SK-N-SH treated with all-trans-retinoic acid at 6 μM for 48 hours (cell line): ENCODE results near the gene OLFML2A.

Experiments
- ATAC-seq: fragments of 200-7000 bp; cut with Tn5 transposase; 3 replicates; pipeline ENCODE4 v1.9.1; 2020; ENCODE audit warnings: mild to moderate bottlenecking, moderate library complexity
- ARNTL ChIP-seq: fragments of 450-650 bp; formaldehyde crosslinking; IDR thresholded peaks from 2 replicates; pipeline ENCODE4 v1.5.0; 2020; ENCODE audit warnings: low read depth, mild to moderate bottlenecking, moderate library complexity, borderline replicate concordance
- BACH2 ChIP-seq: fragments of 250-450 bp; sonication (Bioruptor Pico); IDR thresholded peaks from 2 replicates; pipeline ENCODE4 v1.9.0; 2021; ENCODE audit warnings: mild to moderate bottlenecking, borderline replicate concordance
- CSDC2 ChIP-seq: fragments of 250-450 bp; sonication (Bioruptor Pico); IDR thresholded peaks from 2 replicates; pipeline ENCODE4 v1.5.0; 2020; ENCODE audit warnings: mild to moderate bottlenecking, moderate library complexity
- ESRRG ChIP-seq: fragments of 250-450 bp; sonication (Bioruptor Pico); IDR thresholded peaks from 2 replicates; pipeline ENCODE4 v1.6.1; 2021; ENCODE audit warnings: mild to moderate bottlenecking
- GLIS3 ChIP-seq: fragments of 250-450 bp; sonication (Bioruptor Pico); IDR thresholded peaks from 2 replicates; pipeline ENCODE4 v1.5.0; 2020; ENCODE audit warnings: mild to moderate bottlenecking, moderate library complexity
- ISL1 ChIP-seq: fragments of 250-450 bp; sonication (Bioruptor Pico); IDR thresholded peaks from 2 replicates; pipeline ENCODE4 v2.1.2; 2022; ENCODE audit warnings: mild to moderate bottlenecking, moderate library complexity
- OSR1 ChIP-seq: fragments of 250-450 bp; sonication (Bioruptor Pico); IDR thresholded peaks from 2 replicates; pipeline ENCODE4 v1.8.0; 2022; ENCODE audit warnings: moderate library complexity, mild to moderate bottlenecking, inconsistent platforms
- PPARA ChIP-seq: fragments of 250-450 bp; sonication (Bioruptor Pico); IDR thresholded peaks from 2 replicates; pipeline ENCODE4 v1.5.0; 2020; ENCODE audit warnings: mild to moderate bottlenecking, borderline replicate concordance
- RARB ChIP-seq: fragments of 250-450 bp; sonication (Bioruptor Pico); IDR thresholded peaks from 2 replicates; pipeline ENCODE4 v1.8.0; 2021; ENCODE audit warnings: mild to moderate bottlenecking, moderate library complexity
- SNAI2 ChIP-seq: fragments of 250-450 bp; sonication (Bioruptor Pico); IDR thresholded peaks from 2 replicates; pipeline ENCODE4 v1.5.0; 2020; ENCODE audit warnings: mild to moderate bottlenecking, moderate library complexity
- TCF4 ChIP-seq: fragments of 250-450 bp; sonication (Bioruptor Pico); IDR thresholded peaks from 2 replicates; pipeline ENCODE4 v1.8.0; 2021; ENCODE audit warnings: mild to moderate bottlenecking, moderate library complexity, borderline replicate concordance
- TOX ChIP-seq: fragments of 250-450 bp; sonication (Bioruptor Pico); IDR thresholded peaks from 2 replicates; pipeline ENCODE4 v1.8.0; 2021; ENCODE audit warnings: mild to moderate bottlenecking, moderate library complexity, borderline replicate concordance
- ZC3H10 ChIP-seq: fragments of 250-450 bp; sonication (Bioruptor Pico); IDR thresholded peaks from 2 replicates; pipeline ENCODE4 v1.5.1; 2021; ENCODE audit warnings: mild to moderate bottlenecking, moderate library complexity
- ZFP3 ChIP-seq: fragments of 250-450 bp; sonication (Bioruptor Pico); IDR thresholded peaks from 2 replicates; pipeline ENCODE4 v1.5.0; 2020; ENCODE audit warnings: mild to moderate bottlenecking, moderate library complexity
- ZNF565 ChIP-seq: fragments of 450-650 bp; formaldehyde crosslinking; conservative IDR thresholded peaks from 2 replicates; pipeline ENCODE4 v1.5.0; 2020; ENCODE audit warnings: low read depth, mild to moderate bottlenecking, moderate library complexity
- ZNF70 ChIP-seq: fragments of 450-650 bp; formaldehyde crosslinking; IDR thresholded peaks from 2 replicates; pipeline ENCODE4 v1.5.0; 2020; ENCODE audit warnings: mild to moderate bottlenecking, moderate library complexity
- ZNF8 ChIP-seq: fragments of 450-650 bp; formaldehyde crosslinking; IDR thresholded peaks from 2 replicates; pipeline ENCODE4 v1.5.0; 2020; ENCODE audit warnings: mild to moderate bottlenecking, moderate library complexity
- TF ChIP-seq, protein P1 (sequence below): fragments of 250-450 bp; sonication (Bioruptor Pico); IDR thresholded peaks from 2 replicates; pipeline ENCODE4 v1.5.1; 2021; ENCODE audit warnings: mild to moderate bottlenecking, moderate library complexity
- TF ChIP-seq, protein P2 (sequence below): fragments of 250-450 bp; sonication (Bioruptor Pico); IDR thresholded peaks from 2 replicates; pipeline ENCODE4 v1.5.1; 2020; ENCODE audit warnings: low read depth, mild to moderate bottlenecking, moderate library complexity
- TF ChIP-seq, protein P3 (sequence below): fragments of 250-450 bp; sonication (Bioruptor Pico); IDR thresholded peaks from 2 replicates; pipeline ENCODE4 v1.8.0; 2021; ENCODE audit warnings: low read depth, mild to moderate bottlenecking, moderate library complexity, borderline replicate concordance
- TF ChIP-seq, protein P4 (sequence below): fragments of 250-450 bp; sonication (Bioruptor Pico); IDR thresholded peaks from 2 replicates; pipeline ENCODE4 v1.5.0; 2020; ENCODE audit warnings: mild to moderate bottlenecking, moderate library complexity

Gene OLFML2A

DNA sequence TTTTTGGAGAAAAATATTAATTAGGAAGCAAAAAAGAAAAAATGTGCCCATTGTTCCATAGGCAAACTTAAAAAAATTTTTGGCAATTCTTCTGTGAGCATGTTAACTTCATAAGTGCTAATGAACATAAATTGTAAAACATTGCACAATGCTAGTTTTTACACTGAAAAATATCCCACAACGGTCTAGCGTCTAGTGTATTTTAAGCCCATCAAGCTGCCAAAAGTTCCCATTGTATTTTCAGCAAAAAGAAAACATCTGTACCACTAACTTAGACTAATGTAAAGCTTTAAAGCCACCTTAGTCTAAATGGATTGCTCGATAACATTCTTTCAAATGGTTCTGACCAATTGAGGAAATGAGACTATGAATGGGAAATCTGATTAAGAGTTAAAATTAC lies 8.6 kb upstream of the OLFML2A start:
- no peak for ATAC-seq
- TF ChIP-seq RARB: no peak
- TF ChIP-seq ESRRG (CRISPR knock-in tag): no peak
- TF ChIP-seq, protein P1, sequence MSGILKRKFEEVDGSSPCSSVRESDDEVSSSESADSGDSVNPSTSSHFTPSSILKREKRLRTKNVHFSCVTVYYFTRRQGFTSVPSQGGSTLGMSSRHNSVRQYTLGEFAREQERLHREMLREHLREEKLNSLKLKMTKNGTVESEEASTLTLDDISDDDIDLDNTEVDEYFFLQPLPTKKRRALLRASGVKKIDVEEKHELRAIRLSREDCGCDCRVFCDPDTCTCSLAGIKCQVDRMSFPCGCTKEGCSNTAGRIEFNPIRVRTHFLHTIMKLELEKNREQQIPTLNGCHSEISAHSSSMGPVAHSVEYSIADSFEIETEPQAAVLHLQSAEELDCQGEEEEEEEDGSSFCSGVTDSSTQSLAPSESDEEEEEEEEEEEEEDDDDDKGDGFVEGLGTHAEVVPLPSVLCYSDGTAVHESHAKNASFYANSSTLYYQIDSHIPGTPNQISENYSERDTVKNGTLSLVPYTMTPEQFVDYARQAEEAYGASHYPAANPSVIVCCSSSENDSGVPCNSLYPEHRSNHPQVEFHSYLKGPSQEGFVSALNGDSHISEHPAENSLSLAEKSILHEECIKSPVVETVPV: no peak
- no peak for TF ChIP-seq ZNF70 (CRISPR knock-in tag)
- no peak for TF ChIP-seq TOX
- TF ChIP-seq, protein P2, sequence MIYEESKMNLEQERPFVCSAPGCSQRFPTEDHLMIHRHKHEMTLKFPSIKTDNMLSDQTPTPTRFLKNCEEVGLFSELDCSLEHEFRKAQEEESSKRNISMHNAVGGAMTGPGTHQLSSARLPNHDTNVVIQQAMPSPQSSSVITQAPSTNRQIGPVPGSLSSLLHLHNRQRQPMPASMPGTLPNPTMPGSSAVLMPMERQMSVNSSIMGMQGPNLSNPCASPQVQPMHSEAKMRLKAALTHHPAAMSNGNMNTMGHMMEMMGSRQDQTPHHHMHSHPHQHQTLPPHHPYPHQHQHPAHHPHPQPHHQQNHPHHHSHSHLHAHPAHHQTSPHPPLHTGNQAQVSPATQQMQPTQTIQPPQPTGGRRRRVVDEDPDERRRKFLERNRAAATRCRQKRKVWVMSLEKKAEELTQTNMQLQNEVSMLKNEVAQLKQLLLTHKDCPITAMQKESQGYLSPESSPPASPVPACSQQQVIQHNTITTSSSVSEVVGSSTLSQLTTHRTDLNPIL: no peak
- TF ChIP-seq GLIS3 (CRISPR knock-in tag): no peak
- no peak for TF ChIP-seq TCF4 (CRISPR knock-in tag)
- TF ChIP-seq ZNF565 (CRISPR knock-in tag): no peak
- TF ChIP-seq, protein P3, sequence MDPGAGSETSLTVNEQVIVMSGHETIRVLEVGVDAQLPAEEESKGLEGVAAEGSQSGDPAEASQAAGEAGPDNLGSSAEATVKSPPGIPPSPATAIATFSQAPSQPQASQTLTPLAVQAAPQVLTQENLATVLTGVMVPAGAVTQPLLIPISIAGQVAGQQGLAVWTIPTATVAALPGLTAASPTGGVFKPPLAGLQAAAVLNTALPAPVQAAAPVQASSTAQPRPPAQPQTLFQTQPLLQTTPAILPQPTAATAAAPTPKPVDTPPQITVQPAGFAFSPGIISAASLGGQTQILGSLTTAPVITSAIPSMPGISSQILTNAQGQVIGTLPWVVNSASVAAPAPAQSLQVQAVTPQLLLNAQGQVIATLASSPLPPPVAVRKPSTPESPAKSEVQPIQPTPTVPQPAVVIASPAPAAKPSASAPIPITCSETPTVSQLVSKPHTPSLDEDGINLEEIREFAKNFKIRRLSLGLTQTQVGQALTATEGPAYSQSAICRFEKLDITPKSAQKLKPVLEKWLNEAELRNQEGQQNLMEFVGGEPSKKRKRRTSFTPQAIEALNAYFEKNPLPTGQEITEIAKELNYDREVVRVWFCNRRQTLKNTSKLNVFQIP (CRISPR knock-in tag): no peak
- no peak for TF ChIP-seq OSR1 (CRISPR knock-in tag)
- TF ChIP-seq, protein P4, sequence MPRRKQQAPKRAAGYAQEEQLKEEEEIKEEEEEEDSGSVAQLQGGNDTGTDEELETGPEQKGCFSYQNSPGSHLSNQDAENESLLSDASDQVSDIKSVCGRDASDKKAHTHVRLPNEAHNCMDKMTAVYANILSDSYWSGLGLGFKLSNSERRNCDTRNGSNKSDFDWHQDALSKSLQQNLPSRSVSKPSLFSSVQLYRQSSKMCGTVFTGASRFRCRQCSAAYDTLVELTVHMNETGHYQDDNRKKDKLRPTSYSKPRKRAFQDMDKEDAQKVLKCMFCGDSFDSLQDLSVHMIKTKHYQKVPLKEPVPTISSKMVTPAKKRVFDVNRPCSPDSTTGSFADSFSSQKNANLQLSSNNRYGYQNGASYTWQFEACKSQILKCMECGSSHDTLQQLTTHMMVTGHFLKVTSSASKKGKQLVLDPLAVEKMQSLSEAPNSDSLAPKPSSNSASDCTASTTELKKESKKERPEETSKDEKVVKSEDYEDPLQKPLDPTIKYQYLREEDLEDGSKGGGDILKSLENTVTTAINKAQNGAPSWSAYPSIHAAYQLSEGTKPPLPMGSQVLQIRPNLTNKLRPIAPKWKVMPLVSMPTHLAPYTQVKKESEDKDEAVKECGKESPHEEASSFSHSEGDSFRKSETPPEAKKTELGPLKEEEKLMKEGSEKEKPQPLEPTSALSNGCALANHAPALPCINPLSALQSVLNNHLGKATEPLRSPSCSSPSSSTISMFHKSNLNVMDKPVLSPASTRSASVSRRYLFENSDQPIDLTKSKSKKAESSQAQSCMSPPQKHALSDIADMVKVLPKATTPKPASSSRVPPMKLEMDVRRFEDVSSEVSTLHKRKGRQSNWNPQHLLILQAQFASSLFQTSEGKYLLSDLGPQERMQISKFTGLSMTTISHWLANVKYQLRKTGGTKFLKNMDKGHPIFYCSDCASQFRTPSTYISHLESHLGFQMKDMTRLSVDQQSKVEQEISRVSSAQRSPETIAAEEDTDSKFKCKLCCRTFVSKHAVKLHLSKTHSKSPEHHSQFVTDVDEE (CRISPR knock-in tag): no peak
- TF ChIP-seq ZFP3 (CRISPR knock-in tag): no peak
- TF ChIP-seq BACH2: no peak
- no peak for TF ChIP-seq SNAI2 (CRISPR knock-in tag)
- TF ChIP-seq ISL1 (CRISPR knock-in tag): no peak
- TF ChIP-seq CSDC2: no peak
- no peak for TF ChIP-seq ARNTL
- no peak for TF ChIP-seq PPARA (CRISPR knock-in tag)
- TF ChIP-seq ZNF8: no peak
- TF ChIP-seq, all 23 proteins: peak for 0

DNA sequence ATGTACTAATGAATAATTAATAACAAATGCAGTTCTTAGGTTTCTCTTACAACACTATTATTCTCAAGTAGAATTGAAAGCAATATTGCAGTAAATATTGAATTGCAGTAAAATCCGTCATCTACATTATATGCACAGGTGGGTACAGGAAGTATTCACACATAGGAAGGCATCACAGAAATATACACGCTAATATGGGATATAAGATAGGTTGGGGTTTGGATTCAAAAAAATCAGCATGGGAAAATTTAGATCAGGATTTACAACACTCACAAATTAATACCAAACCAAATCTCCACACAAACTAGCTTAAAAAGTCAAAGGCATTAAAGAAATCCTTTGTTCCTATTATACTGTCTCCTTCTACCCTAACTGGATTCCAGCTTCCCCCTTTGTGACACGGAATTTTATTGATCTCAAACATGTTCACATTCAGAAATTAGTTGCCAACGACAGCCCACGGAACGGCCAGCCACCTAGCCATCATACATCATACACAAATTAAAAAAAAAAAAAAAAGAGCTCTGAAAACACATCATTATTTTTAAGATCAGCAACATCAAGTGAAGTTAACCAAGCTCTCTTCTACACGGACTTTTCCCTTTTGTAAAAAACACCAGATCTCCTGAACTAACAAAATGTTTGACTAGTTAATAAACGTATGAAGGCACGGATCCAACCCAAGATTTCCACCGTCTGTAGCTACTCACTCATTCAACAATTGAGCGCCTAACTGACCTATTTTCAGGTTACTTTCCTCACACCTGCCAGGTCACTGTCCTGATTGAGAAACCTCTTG lies 8.0 kb upstream of the OLFML2A start:
- ATAC-seq: no peak
- TF ChIP-seq, protein P2: no peak
- TF ChIP-seq, protein P1: no peak
- TF ChIP-seq PPARA (CRISPR knock-in tag): no peak
- TF ChIP-seq ZC3H10 (CRISPR knock-in tag): no peak
- TF ChIP-seq ZNF8: no peak
- no peak for TF ChIP-seq ZFP3 (CRISPR knock-in tag)
- TF ChIP-seq, all 23 proteins: peak for 0
